IMR-90 (cell line): Measurements from ENCODE around the gene EXO1. TPM values are rescaled to one million over a fixed set of nuclear protein-coding genes. Genes with fewer than 3 reads are reported as not detected.

ENCODE experiments used
- ATAC-seq: fragments of 200-7000 bp; cut with Tn5 transposase; 2 replicates; pipeline ENCODE4 v1.9.1; 2020; ENCODE audit warnings: low read depth, mild to moderate bottlenecking, moderate library complexity
- BruUV-seq: library from RNA; stranded (reverse); fragments of 400-500 nt; replicated peaks from 2 replicates; lab custom pipeline; 2021; lab: Mats Ljungman, UMichigan
- CTCF ChIA-PET: fragments of 300-600 bp; formaldehyde crosslinking; extraction: SDS; loops from one replicate; lab custom pipeline; 2021; ENCODE audit warnings: antibody characterized with exemption; lab: Yijun Ruan, JAX
- POLR2A ChIA-PET: fragments of 300-600 bp; sonication (Branson Sonifier 250); formaldehyde crosslinking; loops from one replicate; lab custom pipeline; 2022; ENCODE audit warnings: antibody characterized with exemption; ENCODE audit not compliant: unreplicated experiment; lab: Charles Lee
- DNase-seq: peaks from one replicate; pipeline ENCODE4 v3.0.0; 2013
- H2AFZ ChIP-seq: replicated peaks from 2 replicates; pipeline ENCODE3; 2013; ENCODE audit warnings: low read length, mild to moderate bottlenecking; ENCODE audit not compliant: poor library complexity
- H2AK5ac ChIP-seq: 2 replicates; pipeline ENCODE4 v1.6.1; 2013; ENCODE audit warnings: low read depth, low read length, inconsistent platforms
- H2AK9ac ChIP-seq: replicated peaks from 2 replicates; pipeline ENCODE3; 2013; ENCODE audit warnings: mild to moderate bottlenecking, low read depth, low read length, moderate library complexity; ENCODE audit not compliant: poor library complexity
- H2BK120ac ChIP-seq: 2 replicates; pipeline ENCODE4 v1.6.1; 2013; ENCODE audit warnings: low read depth, low read length, inconsistent platforms
- H2BK15ac ChIP-seq: 3 replicates; pipeline ENCODE4 v1.6.1; 2013; ENCODE audit warnings: low read depth, low read length, inconsistent platforms
- H2BK20ac ChIP-seq: 2 replicates; pipeline ENCODE4 v1.6.1; 2013; ENCODE audit warnings: low read depth, mild to moderate bottlenecking, inconsistent platforms, low read length, moderate library complexity
- H2BK5ac ChIP-seq: 2 replicates; pipeline ENCODE4 v1.6.1; 2013; ENCODE audit warnings: mild to moderate bottlenecking, low read depth, low read length, inconsistent platforms; ENCODE audit not compliant: poor library complexity, severe bottlenecking
- H3K14ac ChIP-seq: replicated peaks from 2 replicates; pipeline ENCODE4 v1.6.1; 2013; ENCODE audit warnings: low read depth, low read length, inconsistent platforms
- H3K18ac ChIP-seq: 2 replicates; pipeline ENCODE4 v1.6.1; 2013; ENCODE audit warnings: low read depth, low read length, control low read depth
- H3K23ac ChIP-seq: 2 replicates; pipeline ENCODE4 v1.6.1; 2013; ENCODE audit warnings: low read depth, low read length, inconsistent platforms
- H3K27ac ChIP-seq: 2 replicates; pipeline ENCODE4 v1.5.1; 2013; ENCODE audit warnings: mild to moderate bottlenecking, control low read depth, low read length; ENCODE audit not compliant: insufficient read depth
- H3K27me3 ChIP-seq: 2 replicates; pipeline ENCODE4 v1.6.1; 2013; ENCODE audit warnings: low read length; ENCODE audit not compliant: control insufficient read depth, insufficient read depth
- H3K36me3 ChIP-seq: 2 replicates; pipeline ENCODE4 v1.6.1; 2013; ENCODE audit warnings: low read length, mixed read lengths; ENCODE audit not compliant: control insufficient read depth, insufficient read depth
- H3K4ac ChIP-seq: 2 replicates; pipeline ENCODE4 v1.6.1; 2013; ENCODE audit warnings: low read depth, low read length, inconsistent platforms
- H3K4me1 ChIP-seq: 2 replicates; pipeline ENCODE4 v1.6.1; 2013; ENCODE audit warnings: low read length, mixed read lengths; ENCODE audit not compliant: control insufficient read depth, insufficient read depth
- H3K4me2 ChIP-seq: 2 replicates; pipeline ENCODE4 v1.6.1; 2013; ENCODE audit warnings: low read depth, mild to moderate bottlenecking, control low read depth, low read length, moderate library complexity
- H3K4me3 ChIP-seq: 2 replicates; pipeline ENCODE4 v1.5.1; 2013; ENCODE audit warnings: low read depth, mild to moderate bottlenecking, control low read depth, low read length, moderate library complexity; ENCODE audit not compliant: insufficient read depth
- H3K56ac ChIP-seq: 2 replicates; pipeline ENCODE4 v1.6.1; 2013; ENCODE audit warnings: low read length, inconsistent platforms; ENCODE audit not compliant: insufficient read depth; ENCODE audit errors: extremely low read depth
- H3K79me1 ChIP-seq, 2 experiments: 2 replicates each; pipeline ENCODE4 v1.6.1; 2013; ENCODE audit warnings: low read length in 2 of 2, inconsistent platforms in 1 of 2, low read depth in 1 of 2
- H3K9ac ChIP-seq: 2 replicates; pipeline ENCODE4 v1.6.1; 2013; ENCODE audit warnings: low read depth, low read length, control low read depth
- H3K9me1 ChIP-seq: 2 replicates; pipeline ENCODE4 v1.6.1; 2013; ENCODE audit warnings: low read length, inconsistent platforms; ENCODE audit not compliant: insufficient read depth
- H3K9me3 ChIP-seq: 2 replicates; pipeline ENCODE4 v1.6.1; 2013; ENCODE audit warnings: low read length; ENCODE audit not compliant: control insufficient read depth, insufficient read depth
- H4K20me1 ChIP-seq: 2 replicates; pipeline ENCODE4 v1.6.1; 2013; ENCODE audit warnings: low read length, inconsistent platforms; ENCODE audit not compliant: insufficient read depth
- H4K5ac ChIP-seq: 2 replicates; pipeline ENCODE4 v1.6.1; 2013; ENCODE audit warnings: mild to moderate bottlenecking, low read depth, low read length, control low read depth
- H4K8ac ChIP-seq, 2 experiments: 2 replicates each; pipeline ENCODE4 v1.6.1; 2013; ENCODE audit warnings: low read depth in 2 of 2, low read length in 2 of 2, control low read depth in 1 of 2, inconsistent platforms in 1 of 2
- H4K91ac ChIP-seq: 2 replicates; pipeline ENCODE4 v1.6.1; 2013; ENCODE audit warnings: low read depth, low read length, inconsistent platforms; ENCODE audit not compliant: insufficient read depth
- FOS ChIP-seq: fragments of 150-350 bp; IDR thresholded peaks from 2 replicates; pipeline ENCODE4 v1.6.1; 2016; ENCODE audit warnings: low read depth, low read length
- NFE2L2 ChIP-seq: fragments of 150-350 bp; IDR thresholded peaks from 2 replicates; pipeline ENCODE4 v1.6.1; 2016; ENCODE audit warnings: low read depth, mild to moderate bottlenecking, low read length
- RFX5 ChIP-seq: IDR thresholded peaks from 2 replicates; pipeline ENCODE4 v1.8.0; 2012; ENCODE audit warnings: low read depth, mild to moderate bottlenecking, low read length, moderate library complexity
- WGBS, 2 experiments: methylation state at CpG; one replicate each; pipeline versions ENCODE4 v1.1.5 to v1.1.7; 2013; ENCODE audit warnings: missing lambda C conversion rate in 2 of 2; ENCODE audit not compliant: insufficient read length in 1 of 2; ENCODE audit errors: extremely low coverage in 2 of 2; 5-methylcytosine and 5-hydroxymethylcytosine counted together
- dilution Hi-C: fragments of 300-500 bp; cut with HindIII; formaldehyde crosslinking; loops from one replicate; pipeline ENCODE4 v1.14.3; 2018; ENCODE audit warnings: low sequenced_read_pairs; ENCODE audit not compliant: unreplicated experiment
- in situ Hi-C: fragments of 300-500 bp; cut with MboI; formaldehyde crosslinking; loops from 3 replicates; pipeline ENCODE4 v1.14.3; 2019; ENCODE audit warnings: low sequenced_read_pairs, inconsistent platforms, mixed read lengths
- intact Hi-C: fragments of 100-400 bp; cut with micrococcal nuclease; formaldehyde crosslinking; loops from 2 replicates; pipeline ENCODE4 v1.10.0; 2022
- polyA plus RNA-seq, 3 experiments: library from polyadenylated mRNA; depleted of rRNA; stranded (reverse); fragments of >200 nt; gene quantifications; 2 replicates each; pipeline ENCODE4 v1.2.3, GENCODE V29; 2012; ENCODE audit warnings: low replicate concordance in 1 of 3
- total RNA-seq: library from RNA; depleted of rRNA; stranded (reverse); fragments of >200 nt; gene quantifications from 2 replicates; pipeline ENCODE4 v1.2.3, GENCODE V29; 2012
- TF ChIP-seq, protein P1 (sequence below): fragments of 150-350 bp; IDR thresholded peaks from 2 replicates; pipeline ENCODE4 v1.6.1; 2016; ENCODE audit warnings: low read depth, mild to moderate bottlenecking, low read length, moderate library complexity, borderline replicate concordance

Gene EXO1
- total and polyA plus RNA-seq, 2 of the 4 experiments (the other 2 are of a cell fraction) = 5.1 to 12.9 TPM

DNA sequence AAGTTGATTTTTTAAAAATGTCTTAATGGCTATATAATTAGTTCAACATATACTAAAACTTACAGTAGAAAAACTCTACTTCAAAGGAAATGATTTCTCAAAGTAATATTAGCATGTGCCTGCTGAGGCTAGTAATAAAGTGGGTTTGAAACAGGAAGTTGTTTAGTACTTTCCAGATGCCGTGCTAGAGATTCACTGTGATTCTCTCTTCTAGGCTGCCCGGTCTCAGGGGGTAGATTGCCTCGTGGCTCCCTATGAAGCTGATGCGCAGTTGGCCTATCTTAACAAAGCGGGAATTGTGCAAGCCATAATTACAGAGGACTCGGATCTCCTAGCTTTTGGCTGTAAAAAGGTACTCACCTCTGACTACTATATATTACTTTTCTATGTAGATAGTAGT, 9.1 kb downstream of the EXO1 start:
- BruUV-seq = no TSS peak
- Histone ChIP-seq H2BK120ac (no peak overlapping the region), H3K79me1 (no peaks in the 10 kb centered on the region; a peak in 1 of 4 replicates), H4K20me1 (no peaks in the 10 kb centered on the region), H4K91ac (no peak overlapping the region), H2AK9ac (no peak overlapping the region), H2AFZ (no peak overlapping the region), H4K8ac (0 out of 4 replicates have a peak overlapping the region, but pooled peaks of 1 of the 2 experiments have one; percentile 2), H3K9me3 (no peaks in the 10 kb centered on the region), H3K9ac (no peak overlapping the region), H3K27ac (no peak overlapping the region), H2BK20ac (no peak overlapping the region), H4K5ac (no peak overlapping the region), H3K4me1 (no peaks in the 10 kb centered on the region), H3K27me3 (no peaks in the 10 kb centered on the region), H3K14ac (no peak overlapping the region), H3K9me1 (peaks cover 4% of the 10 kb centered on the region; the same call in 1 of the 2 replicates), H2BK15ac (no peak overlapping the region), H2AK5ac (no peak overlapping the region), H3K36me3 (peaks cover 5% of the 10 kb centered on the region; the same call in 1 of the 2 replicates), H2BK5ac (no peak overlapping the region), H3K4ac (no peak overlapping the region), H3K4me3 (no peak overlapping the region), H3K18ac (no peak overlapping the region), H3K23ac (no peak overlapping the region), H3K56ac (no peak overlapping the region), H3K4me2 (no peak overlapping the region)
- DNase-seq = no peak
- ATAC-seq = no peak
- dilution Hi-C loops (no loop called here), in situ Hi-C loops (no loop called here), intact Hi-C loops (no loop called here)
- no peak for TF ChIP-seq NFE2L2
- TF ChIP-seq, protein P1, sequence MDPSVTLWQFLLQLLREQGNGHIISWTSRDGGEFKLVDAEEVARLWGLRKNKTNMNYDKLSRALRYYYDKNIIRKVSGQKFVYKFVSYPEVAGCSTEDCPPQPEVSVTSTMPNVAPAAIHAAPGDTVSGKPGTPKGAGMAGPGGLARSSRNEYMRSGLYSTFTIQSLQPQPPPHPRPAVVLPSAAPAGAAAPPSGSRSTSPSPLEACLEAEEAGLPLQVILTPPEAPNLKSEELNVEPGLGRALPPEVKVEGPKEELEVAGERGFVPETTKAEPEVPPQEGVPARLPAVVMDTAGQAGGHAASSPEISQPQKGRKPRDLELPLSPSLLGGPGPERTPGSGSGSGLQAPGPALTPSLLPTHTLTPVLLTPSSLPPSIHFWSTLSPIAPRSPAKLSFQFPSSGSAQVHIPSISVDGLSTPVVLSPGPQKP = no peak
- TF ChIP-seq RFX5 = no peak
- TF ChIP-seq FOS = no peak
- ChIA-PET POLR2A (no interaction called here), CTCF (no interaction called here)
- WGBS, 2 experiments = no CpG with 5 or more reads among the region's 6 CpGs
